ENCODE results near the gene LIPT2.

- no peak for TF ChIP-seq CTCF (IDR thresholded peaks at IDR 0.05)
- no peak for TF ChIP-seq POLR2A (IDR thresholded peaks at IDR 0.05)
Observed at GRCh38 chr11:74490941-74491340, 2.6 kb downstream of the LIPT2 start.
